AG09309 (cell line): Measurements from ENCODE around the gene ELF2.

Source experiments
- DNase-seq: peaks from one replicate; pipeline ENCODE4 v3.0.0-alpha.2; 2010; ENCODE audit warnings: low read depth
- H3K4me3 ChIP-seq: 2 replicates; pipeline ENCODE4 v1.5.1; 2011; ENCODE audit warnings: mild to moderate bottlenecking, low read depth, low read length, moderate library complexity; ENCODE audit not compliant: control insufficient read depth
- CTCF ChIP-seq: IDR thresholded peaks from 2 replicates; pipeline ENCODE4 v1.5.1; 2011; ENCODE audit warnings: mild to moderate bottlenecking, low read depth, low read length, inconsistent platforms; ENCODE audit not compliant: insufficient read depth, control insufficient read depth; ENCODE audit errors: missing control alignments

ELF2 gene

GRCh38 chr4:139054791-139055505 lies 122.1 kb downstream of the ELF2 start:
- no peak for TF ChIP-seq CTCF
- no peak overlapping the region for H3K4me3 ChIP-seq
- DNase-seq, result no peak

- no peak overlapping the region for H3K4me3 ChIP-seq
- TF ChIP-seq CTCF, result no peak
- no peak for DNase-seq
Measured at GRCh38 chr4:139053909-139054308, 123.1 kb downstream of the ELF2 start.

- no peak overlapping the region for H3K4me3 ChIP-seq
- TF ChIP-seq CTCF, result no peak
- no peak for DNase-seq
Measured at GRCh38 chr4:139050446-139050845, 126.6 kb downstream of the ELF2 start.

DNA sequence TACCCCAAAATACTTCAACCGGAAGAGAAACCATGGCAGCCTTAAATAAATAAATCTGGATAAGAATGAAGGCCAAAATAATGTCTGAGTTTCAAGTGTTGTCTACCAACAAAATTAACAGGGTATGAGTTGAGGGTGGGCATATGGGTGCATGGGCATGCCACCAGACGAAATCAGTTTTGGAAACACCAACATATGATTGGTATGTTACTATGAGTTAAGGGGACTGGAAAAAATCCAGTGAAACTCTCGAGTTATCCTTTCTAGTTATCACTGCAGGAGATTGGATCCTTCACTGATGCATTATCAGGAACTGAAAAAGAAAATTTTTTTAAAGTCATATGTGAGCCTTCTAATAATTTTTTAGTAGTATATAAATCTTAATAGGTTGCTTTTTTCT lies 129.0 kb downstream of the ELF2 start:
- no peak for TF ChIP-seq CTCF
- no peak for DNase-seq

GRCh38 chr4:139044291-139044690 lies 132.7 kb downstream of the ELF2 start:
- DNase-seq, result no peak
- H3K4me3 ChIP-seq, result no peak overlapping the region
- TF ChIP-seq CTCF, result no peak

More for the DNA sequence above, 129.0 kb downstream of the ELF2 start:
- no peak overlapping the region for H3K4me3 ChIP-seq

GRCh38 chr4:139042981-139043460 lies 134.0 kb downstream of the ELF2 start:
- TF ChIP-seq CTCF, result no peak
- DNase-seq, result no peak
- H3K4me3 ChIP-seq, result no peak overlapping the region
